ENCODE measurements around the gene SERPINE3.

The SERPINE3 gene

GRCh38 chr13:51329606-51330005, 9.9 kb upstream of the SERPINE3 start:
- DNase-seq: no peak

DNA sequence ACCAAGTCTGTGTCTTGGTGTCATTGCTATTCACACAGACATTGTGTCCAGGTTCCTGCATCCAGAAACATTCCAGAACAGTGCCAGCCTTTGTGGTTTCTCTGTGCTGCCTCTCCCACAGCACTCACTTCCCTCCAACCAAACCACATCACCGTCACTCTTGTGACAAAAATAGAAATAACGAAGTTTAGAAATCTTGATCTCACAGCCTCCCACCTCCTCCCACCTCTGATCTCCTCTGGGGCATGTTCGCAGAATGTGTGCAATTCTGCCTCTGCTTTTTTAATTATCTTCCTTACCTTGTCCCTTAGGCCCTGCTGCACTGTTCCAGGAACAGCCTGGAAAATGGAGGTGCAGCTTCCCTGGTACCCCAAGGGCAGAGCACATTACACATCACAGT, 8.7 kb upstream of the SERPINE3 start:
- no peak for DNase-seq

DNA sequence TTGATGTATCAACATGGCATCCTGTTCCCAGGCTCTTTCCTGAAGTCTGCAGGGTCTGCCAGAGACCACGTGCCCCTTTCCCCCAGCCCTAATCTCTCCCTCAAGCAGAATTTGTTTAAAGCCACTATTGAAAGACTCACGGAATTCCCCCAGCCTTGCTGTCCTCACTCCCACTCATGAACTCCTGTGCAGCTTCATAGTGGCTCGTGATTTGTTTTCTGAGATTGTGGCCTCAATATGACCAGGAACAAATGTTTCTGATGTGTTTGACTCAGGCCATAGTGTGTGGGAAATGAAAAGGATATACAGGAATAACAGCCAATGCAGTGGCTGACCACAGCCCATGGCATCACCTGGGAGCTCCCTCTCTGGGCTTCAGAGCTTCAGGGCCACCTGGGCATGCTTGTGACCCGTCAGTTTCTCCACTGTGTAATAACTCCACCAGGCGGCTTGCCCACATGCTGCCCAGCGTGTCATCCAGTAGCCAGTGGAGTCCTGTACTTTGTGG, 8.1 kb upstream of the SERPINE3 start:
- no peak for DNase-seq

DNA sequence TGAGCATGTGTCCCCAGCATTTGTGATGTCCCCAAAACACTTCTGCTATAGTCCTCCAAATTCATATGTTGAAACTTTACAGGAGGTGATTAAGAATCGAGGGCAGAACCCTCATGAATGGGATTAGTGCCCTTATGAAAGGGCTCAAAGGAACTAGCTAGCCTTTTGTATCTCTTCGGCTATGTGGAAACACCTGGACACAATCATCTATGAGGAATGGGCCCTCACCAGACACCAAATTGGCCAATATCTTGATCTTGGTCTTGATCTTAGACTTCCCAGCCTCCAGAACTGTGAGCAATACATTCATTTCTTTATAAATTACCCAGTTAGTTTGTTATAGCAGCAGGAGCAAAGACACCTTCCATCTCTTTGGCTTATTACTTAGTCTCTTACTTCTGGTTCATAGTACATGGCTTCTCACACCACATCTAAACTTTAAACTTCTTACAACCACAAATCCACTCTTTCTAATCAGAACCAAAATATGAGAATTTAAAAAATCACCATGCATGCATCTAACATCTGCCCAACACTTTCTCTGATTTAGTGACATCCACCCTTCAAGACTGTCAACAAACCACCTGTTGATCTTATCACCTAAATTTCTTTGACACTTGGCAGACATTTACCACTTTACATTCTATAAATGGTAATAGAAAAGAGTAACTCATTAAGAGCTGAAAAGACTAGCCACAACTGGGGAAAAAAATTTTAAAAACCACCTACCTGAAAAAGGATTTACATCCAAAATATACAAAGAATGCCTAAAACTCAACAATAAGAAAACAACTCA, 6.7 kb upstream of the SERPINE3 start:
- DNase-seq: no peak

DNA sequence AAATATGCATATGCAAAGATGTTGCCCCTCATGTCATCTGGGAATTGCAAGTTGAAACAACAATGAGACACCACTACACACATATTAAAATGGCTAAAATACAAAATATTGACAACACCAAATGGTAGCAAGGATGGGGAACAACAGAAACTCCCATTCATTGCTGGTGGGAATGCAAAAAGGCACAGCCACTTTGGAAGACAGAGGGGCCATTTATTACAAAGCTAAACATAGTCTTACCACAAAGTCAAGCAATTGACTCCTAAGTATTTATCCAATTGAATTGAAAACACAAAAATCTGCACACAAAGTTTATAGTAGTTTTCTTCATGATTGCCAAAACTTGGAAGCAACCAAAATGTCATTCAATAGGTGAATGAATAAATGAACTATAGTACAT, 6.1 kb upstream of the SERPINE3 start:
- DNase-seq: no peak

DNA sequence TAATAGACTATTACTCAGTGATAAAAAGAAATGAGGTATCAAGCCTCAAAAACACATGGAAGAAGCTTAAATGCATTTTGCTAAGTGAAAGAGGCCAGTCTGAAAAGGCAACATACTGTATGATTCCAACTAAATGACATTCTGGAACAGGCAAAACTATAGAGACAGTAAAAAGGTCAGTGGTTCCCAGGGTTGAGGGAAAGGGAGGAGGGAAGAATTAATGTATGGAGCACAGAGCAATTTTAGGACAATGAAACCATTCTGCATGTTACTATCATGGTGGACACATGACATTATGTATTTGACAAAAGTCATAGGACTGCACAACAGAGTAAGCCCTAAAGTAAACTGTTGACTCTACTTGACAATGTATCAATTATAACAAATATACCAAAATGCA, 5.7 kb upstream of the SERPINE3 start:
- DNase-seq: no peak

DNA sequence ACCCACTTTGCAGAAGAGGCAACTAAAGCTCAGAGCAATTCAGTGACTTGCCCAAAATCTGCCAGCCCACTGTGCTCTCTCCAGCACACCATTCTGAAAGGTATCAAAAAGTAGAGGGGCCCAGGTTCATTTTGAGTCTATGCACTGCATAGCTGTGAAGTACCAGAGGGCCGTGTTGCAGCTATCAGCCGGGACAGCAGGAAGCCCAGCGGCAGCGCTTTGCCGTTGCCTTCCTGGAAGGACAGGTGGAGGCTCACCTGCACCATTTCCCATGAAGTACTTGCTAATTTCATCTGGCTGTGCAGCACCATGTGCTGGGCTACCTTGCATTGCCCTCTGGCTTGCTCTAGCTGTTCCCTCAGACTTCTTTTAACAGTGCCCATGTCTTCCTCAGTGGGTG, 2.7 kb upstream of the SERPINE3 start:
- no peak for DNase-seq

DNA sequence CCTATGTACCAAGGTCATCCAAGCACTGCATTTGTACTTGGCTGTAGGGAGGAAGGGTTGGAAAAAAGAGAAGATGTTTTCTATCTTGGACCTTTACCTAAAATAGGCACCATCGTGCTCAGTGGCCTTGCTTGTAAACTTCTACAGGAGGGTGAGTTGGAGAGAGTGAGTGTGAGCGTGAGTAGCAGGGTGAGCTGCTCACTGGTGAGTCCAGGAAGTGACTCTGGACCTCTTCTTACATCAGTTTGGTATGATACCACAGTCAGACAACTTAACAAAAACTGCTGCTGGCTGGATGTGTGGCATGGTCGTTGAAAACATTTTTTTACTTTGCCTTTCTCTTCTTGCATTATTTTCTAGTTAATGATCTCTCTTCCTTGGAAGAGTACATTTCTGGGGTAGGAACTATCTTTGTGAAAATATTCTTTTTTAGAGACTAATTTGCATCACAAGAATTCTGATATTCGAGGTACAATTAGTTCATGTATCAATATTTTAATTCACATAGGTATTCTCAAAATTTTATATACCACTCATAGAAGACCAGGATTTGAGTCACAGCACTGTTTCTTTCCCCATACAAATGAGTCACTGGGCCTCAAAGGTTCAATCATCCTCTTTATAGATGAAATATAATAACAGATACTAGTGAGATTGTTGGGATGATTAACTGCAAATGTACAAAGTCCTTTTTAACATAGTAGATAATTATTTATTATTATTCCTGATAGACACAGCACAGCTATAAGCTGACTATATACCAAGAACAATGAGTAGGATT, 651 bp downstream of the SERPINE3 start:
- no peak for DNase-seq

GRCh38 chr13:51341232-51341631, 1.7 kb downstream of the SERPINE3 start:
- DNase-seq: no peak

- DNase-seq: no peak
These were observed 2.3 kb downstream of the SERPINE3 start for GRCh38 chr13:51341791-51342190.

DNA sequence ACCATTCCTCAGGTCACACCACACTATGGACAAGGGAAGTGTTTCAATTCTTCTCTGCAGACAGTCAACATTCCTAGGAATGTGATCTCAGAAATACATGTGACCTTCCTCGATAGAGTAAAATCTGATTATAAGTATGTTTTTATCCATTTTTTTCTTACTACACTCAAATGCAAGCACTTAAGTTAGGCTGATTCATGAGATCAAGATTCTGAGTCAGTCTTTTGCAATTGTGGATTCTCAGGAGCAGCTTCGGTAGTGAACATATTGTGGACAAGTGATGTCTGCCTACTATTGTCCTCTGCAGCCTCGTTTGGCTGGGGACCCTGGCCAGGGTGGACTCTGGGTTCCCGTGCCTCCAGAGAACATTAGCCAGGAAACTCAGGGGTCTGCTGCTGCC, 3.2 kb downstream of the SERPINE3 start:
- DNase-seq: no peak

DNA sequence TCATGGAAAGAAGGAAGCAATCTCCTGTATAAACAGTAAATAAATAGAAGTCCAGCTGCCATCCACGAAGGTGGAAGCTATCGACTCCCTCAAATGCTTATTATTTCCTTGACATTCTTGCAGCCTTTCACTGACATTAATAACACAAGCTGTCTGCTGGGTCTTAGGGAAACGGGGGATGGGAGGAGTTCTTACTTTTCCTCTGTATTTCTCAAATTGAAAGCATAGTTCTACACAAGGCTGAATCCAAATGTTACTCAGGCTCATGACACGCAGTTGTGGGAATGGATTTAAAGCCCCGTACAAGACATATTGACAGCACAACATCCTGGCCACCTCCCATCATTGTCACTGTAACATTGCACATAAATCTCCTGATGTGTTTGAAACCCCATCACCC, 4.0 kb downstream of the SERPINE3 start:
- DNase-seq: no peak

DNA sequence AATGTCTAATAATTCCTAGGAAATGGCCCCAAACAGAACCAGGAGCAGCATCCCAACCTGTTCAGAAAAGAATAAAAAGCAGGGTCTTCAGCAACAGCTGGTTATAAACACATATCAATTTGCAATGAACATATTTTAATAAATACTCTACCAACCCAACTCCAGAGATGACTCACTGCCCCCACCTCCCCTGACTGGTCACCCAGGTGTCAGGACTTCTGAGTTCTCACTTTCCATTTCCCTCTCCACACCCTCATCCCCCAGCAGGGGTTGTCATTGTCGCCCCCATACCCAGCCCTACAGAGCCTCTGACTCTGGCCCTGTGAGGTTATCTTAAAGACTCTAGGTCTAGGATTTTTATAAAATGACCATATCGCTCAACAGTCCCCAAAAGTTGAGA, 6.9 kb downstream of the SERPINE3 start:
- no peak for DNase-seq

DNA sequence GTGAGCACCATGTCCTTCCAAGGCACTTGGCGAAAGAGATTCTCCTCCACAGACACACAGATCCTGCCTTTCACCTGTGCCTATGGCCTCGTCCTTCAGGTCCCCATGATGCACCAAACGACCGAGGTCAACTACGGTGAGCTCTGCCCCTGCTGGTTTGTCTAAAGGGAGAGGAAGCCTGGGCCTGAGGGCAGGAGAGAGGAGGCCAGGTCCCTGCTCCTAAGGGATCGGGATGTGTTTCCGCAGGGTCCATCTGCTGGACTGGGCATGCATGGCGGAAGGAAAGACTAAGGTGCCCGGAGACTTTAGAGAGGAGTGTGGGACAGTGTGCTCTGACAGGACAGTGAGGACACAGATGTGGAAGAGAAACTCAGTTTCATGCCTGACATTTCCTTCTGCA, 7.6 kb downstream of the SERPINE3 start:
- no peak for DNase-seq

GRCh38 chr13:51348069-51348967, 8.8 kb downstream of the SERPINE3 start:
- DNase-seq: no peak

DNA sequence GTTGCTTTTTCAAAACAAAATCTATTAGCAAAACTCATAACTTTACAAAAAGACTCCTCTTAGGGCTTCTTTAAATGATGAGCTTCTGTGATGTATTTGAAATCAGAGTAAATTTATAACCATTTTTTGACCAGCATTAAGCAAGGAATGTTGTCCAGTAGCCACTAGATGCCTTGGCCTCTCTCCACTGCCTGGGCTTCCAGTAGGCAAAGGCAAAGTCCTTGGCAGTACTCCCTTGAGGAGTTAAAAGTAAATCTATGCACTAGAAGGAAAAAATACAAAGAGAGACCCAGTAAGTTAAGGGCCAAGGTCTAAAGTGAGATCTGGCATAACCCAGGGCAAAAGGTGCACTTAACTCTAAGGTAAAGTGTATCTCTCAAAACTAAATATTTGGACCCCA, 9.5 kb downstream of the SERPINE3 start:
- no peak for DNase-seq

DNA sequence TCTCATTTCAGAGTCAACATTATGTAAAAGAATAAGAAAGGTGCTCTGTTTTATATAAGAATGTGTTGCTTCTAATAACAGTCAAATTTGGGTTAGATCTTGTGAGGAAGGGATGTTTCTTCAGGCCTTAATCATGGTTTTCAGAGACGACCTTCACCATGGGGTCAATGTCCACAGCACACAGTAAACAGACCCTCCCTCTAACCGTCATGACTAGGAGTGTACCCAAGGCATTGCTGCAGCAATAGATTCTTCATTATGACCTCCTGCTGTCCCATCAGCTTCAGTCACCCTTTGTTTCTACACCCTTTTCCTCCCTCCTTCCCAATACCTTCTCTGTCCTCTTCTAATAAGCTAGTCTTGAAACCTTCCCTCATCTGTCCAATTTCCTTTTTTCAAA, 15.7 kb downstream of the SERPINE3 start:
- DNase-seq: no peak

DNA sequence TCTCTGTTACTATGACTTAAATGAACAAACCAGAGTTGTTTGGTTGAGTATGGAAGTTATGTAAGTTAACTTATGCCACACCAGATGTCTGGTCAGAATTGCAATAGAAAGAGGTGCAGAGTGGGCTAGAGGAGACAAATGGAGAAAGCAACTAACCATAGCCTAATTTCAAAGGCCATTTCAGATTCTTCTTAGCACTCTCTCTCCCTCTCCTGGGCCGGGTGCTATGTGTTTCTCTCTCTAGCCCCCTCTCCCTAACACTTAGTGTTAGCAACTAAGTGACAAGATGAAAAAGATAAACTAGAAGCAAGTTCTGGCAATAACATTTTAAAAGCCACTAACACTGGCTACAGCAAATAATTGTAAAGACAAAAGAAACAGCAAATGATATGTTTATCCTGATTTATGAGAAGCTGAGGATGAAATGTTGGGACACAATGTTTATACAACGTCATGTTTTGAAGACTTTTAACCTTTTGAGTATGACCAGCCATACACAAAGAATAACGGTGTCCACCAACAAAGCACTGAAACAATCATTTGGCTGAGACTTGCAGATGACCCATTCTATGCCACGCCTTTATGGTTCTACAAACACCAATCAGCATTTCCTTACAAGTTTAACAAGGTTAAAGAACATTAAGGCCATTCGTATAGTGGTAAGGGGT, 18.6 kb downstream of the SERPINE3 start:
- DNase-seq: no peak

DNA sequence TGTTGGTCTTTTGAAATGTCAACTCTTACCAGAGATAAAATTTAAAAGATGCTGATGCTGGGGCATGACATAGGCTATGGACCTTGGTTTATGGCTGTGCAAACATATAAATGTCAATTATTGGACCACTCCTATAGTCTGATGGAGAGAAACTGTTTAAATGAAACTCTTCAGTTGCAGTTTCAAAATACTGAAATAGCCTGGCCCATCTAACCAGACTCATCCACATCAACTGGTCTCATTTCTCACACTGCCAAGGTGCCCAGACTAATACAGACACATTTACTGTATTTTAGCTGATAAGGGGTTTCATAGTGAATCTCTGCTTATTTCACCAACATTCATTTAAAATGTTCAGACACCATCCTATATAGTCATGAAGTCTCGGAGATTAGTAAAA, 19.9 kb downstream of the SERPINE3 start:
- DNase-seq: no peak

DNA sequence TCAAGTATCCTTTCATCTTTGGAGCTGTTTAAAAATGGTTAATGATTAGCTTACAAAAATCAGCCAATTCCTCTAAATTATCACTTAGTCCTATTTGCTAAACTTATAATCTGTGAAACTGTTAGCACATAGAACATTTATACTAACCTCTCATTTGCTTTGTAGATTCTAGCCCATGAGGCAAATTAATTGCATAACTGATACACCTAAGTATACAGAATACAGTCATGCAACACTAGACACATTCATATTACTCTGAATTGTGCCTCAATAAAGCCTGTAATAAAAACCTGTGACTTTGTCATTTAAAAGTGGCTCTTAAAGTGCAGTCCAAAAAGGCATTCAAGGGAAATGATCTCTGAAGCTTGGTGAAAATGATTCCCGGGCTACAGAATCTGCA, 21.0 kb downstream of the SERPINE3 start:
- no peak for DNase-seq

- DNase-seq: no peak
These were observed 21.6 kb downstream of the SERPINE3 start for GRCh38 chr13:51361106-51361505.

DNA sequence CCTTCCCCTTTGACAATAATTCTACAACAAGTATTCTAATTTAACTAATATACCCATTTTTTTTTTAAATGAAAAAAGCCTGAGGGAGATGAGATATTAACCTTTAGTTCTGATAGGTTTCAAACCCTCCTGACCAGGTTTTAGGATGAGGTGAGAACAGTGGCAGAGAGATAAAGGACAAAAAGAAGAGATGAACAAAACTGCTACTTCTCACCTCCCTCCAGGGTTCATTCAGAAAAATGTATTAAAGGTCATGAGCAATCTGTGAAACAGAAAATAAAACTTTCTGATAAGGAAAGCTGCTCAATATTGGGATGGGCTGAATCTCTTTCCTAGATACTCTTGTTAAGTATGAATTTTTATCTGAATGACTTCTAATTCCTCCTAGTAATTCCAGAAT, 24.1 kb downstream of the SERPINE3 start:
- no peak for DNase-seq
